Ectodermal cell (in vitro differentiated cells): ENCODE measurements around the gene CLTA.
"Not testable (repeated sequence)": the region's sequence is repeated elsewhere in the genome, so short reads cannot be mapped to it uniquely, and the experiment has no call there.

ENCODE experiments used
- H3K27ac ChIP-seq: 2 replicates; pipeline ENCODE4 v1.7.0; 2013; ENCODE audit warnings: mild to moderate bottlenecking, low read depth, low read length; ENCODE audit not compliant: insufficient read depth, poor library complexity, severe bottlenecking
- H3K27me3 ChIP-seq: 2 replicates; pipeline ENCODE4 v1.7.0; 2013; ENCODE audit warnings: mild to moderate bottlenecking, low read length; ENCODE audit not compliant: insufficient read depth, control insufficient read depth, poor library complexity, severe bottlenecking
- H3K36me3 ChIP-seq: one replicate; pipeline ENCODE4 v1.7.0; 2013; ENCODE audit warnings: low read length; ENCODE audit not compliant: control insufficient read depth, insufficient read depth
- H3K4me1 ChIP-seq: one replicate; pipeline ENCODE4 v1.7.0; 2013; ENCODE audit warnings: low read length; ENCODE audit not compliant: control insufficient read depth, insufficient read depth
- H3K4me3 ChIP-seq: 2 replicates; pipeline ENCODE4 v1.7.0; 2013; ENCODE audit warnings: low read depth, low read length, control low read depth; ENCODE audit not compliant: insufficient read depth
- H3K9me3 ChIP-seq: 2 replicates; pipeline ENCODE4 v1.7.0; 2013; ENCODE audit warnings: mild to moderate bottlenecking, low read length, moderate library complexity; ENCODE audit not compliant: control insufficient read depth
- WGBS, 2 experiments: methylation state at CpG; one replicate each; pipeline ENCODE4 v1.1.7; 2013; ENCODE audit warnings: missing lambda C conversion rate in 2 of 2; 5-methylcytosine and 5-hydroxymethylcytosine counted together

The CLTA gene

GRCh38 chr9:36166168-36166927 lies 24.4 kb upstream of the CLTA start:
- no peaks in the 10 kb centered on the region for H3K27me3 ChIP-seq
- no peak overlapping the region for H3K4me3 ChIP-seq
- no peaks in the 10 kb centered on the region for H3K36me3 ChIP-seq
- H3K4me1 ChIP-seq, result peaks cover 14% of the 10 kb centered on the region
- no peaks in the 10 kb centered on the region for H3K9me3 ChIP-seq
- no peak overlapping the region for H3K27ac ChIP-seq
- 16 to 19% methylated on average over 58 of the region's 58 CpGs for WGBS, 2 experiments

GRCh38 chr9:36169166-36169565 lies 21.6 kb upstream of the CLTA start, which contains the start of gene CCIN:
TSS of gene CCIN (plus strand) at chr9:36169388. CDS start at chr9:36169503, 115 bp downstream.
- no peak within 1 kb of the TSS for H3K4me3 ChIP-seq
- no peaks in the 10 kb centered on the region for H3K9me3 ChIP-seq
- H3K27me3 ChIP-seq, result no peaks in the 10 kb centered on the region
- H3K27ac ChIP-seq, result no peak within 1 kb of the TSS
- no peaks in the 10 kb centered on the region for H3K36me3 ChIP-seq
- no peaks in the 10 kb centered on the region for H3K4me1 ChIP-seq
- WGBS, 2 experiments, result 92 to 94% methylated on average over 6 of the region's 6 CpGs

- no peaks in the 10 kb centered on the region for H3K9me3 ChIP-seq
- H3K36me3 ChIP-seq, result no peaks in the 10 kb centered on the region
- H3K4me1 ChIP-seq, result no peaks in the 10 kb centered on the region
- H3K27ac ChIP-seq, result no peak overlapping the region
- WGBS, 2 experiments, result 95% methylated on average over 17 of the region's 17 CpGs
- H3K4me3 ChIP-seq, result no peak overlapping the region
- H3K27me3 ChIP-seq, result no peaks in the 10 kb centered on the region
Measured at GRCh38 chr9:36169708-36170107, 21.0 kb upstream of the CLTA start.

GRCh38 chr9:36170531-36170930 lies 20.2 kb upstream of the CLTA start:
- H3K4me1 ChIP-seq, result no peaks in the 10 kb centered on the region
- 95 to 96% methylated on average over 13 of the region's 13 CpGs for WGBS, 2 experiments

GRCh38 chr9:36173861-36174260 lies 16.9 kb upstream of the CLTA start:
- Histone ChIP-seq H3K4me1 (no peaks in the 10 kb centered on the region), H3K9me3 (no peaks in the 10 kb centered on the region), H3K27me3 (no peaks in the 10 kb centered on the region), H3K4me3 (no peak overlapping the region), H3K27ac (no peak overlapping the region), H3K36me3 (no peaks in the 10 kb centered on the region)
- WGBS, 2 experiments, result 95 to 98% methylated on average over 2 of the region's 2 CpGs

More at GRCh38 chr9:36170531-36170930, 20.2 kb upstream of the CLTA start:
- H3K9me3 ChIP-seq, result no peaks in the 10 kb centered on the region
- H3K27me3 ChIP-seq, result no peaks in the 10 kb centered on the region
- H3K36me3 ChIP-seq, result no peaks in the 10 kb centered on the region
- H3K4me3 ChIP-seq, result no peak overlapping the region
- H3K27ac ChIP-seq, result no peak overlapping the region

GRCh38 chr9:36174271-36174670 lies 16.4 kb upstream of the CLTA start:
- Histone ChIP-seq H3K4me1 (no peaks in the 10 kb centered on the region), H3K4me3 (no peak overlapping the region), H3K27me3 (no peaks in the 10 kb centered on the region), H3K36me3 (no peaks in the 10 kb centered on the region), H3K27ac (no peak overlapping the region), H3K9me3 (no peaks in the 10 kb centered on the region)
- WGBS, 2 experiments, result 94 to 96% methylated on average over 7 of the region's 7 CpGs

- Histone ChIP-seq H3K4me3 (no peak overlapping the region), H3K4me1 (no peaks in the 10 kb centered on the region), H3K27me3 (no peaks in the 10 kb centered on the region), H3K36me3 (no peaks in the 10 kb centered on the region), H3K9me3 (no peaks in the 10 kb centered on the region), H3K27ac (no peak overlapping the region)
- 66 to 76% methylated on average over 3 of the region's 3 CpGs for WGBS, 2 experiments
Measured at GRCh38 chr9:36174731-36175130, 16.0 kb upstream of the CLTA start.

- not testable (repeated sequence) for H3K9me3 ChIP-seq, H3K27ac ChIP-seq, H3K36me3 ChIP-seq, H3K27me3 ChIP-seq, H3K4me1 ChIP-seq, H3K4me3 ChIP-seq
- WGBS, 2 experiments, result 89 to 95% methylated on average over 3 of the region's 3 CpGs
Measured at GRCh38 chr9:36175209-36175608, 15.5 kb upstream of the CLTA start.

GRCh38 chr9:36176496-36176895 lies 14.2 kb upstream of the CLTA start:
- not testable (repeated sequence) for H3K4me3 ChIP-seq, H3K9me3 ChIP-seq, H3K36me3 ChIP-seq, H3K4me1 ChIP-seq, H3K27ac ChIP-seq, H3K27me3 ChIP-seq
- WGBS, 2 experiments, result 92 to 93% methylated on average over 10 of the region's 10 CpGs

- WGBS, 2 experiments, result 82 to 98% methylated on average over 3 to 4 of the region's 4 CpGs
- no peak overlapping the region for H3K4me3 ChIP-seq
- no peaks in the 10 kb centered on the region for H3K27me3 ChIP-seq
Measured at GRCh38 chr9:36177571-36177970, 13.2 kb upstream of the CLTA start.

More at GRCh38 chr9:36177571-36177970, 13.2 kb upstream of the CLTA start:
- Histone ChIP-seq H3K4me1 (no peaks in the 10 kb centered on the region), H3K9me3 (no peaks in the 10 kb centered on the region), H3K36me3 (no peaks in the 10 kb centered on the region), H3K27ac (no peak overlapping the region)
